ENCODE measurements around the gene CNGB1. TPM values are rescaled to one million over a fixed set of nuclear protein-coding genes. Genes with fewer than 3 reads are reported as not detected.

The CNGB1 gene
- total RNA-seq, 1 experiment from 2014 or later, result not detected

DNA sequence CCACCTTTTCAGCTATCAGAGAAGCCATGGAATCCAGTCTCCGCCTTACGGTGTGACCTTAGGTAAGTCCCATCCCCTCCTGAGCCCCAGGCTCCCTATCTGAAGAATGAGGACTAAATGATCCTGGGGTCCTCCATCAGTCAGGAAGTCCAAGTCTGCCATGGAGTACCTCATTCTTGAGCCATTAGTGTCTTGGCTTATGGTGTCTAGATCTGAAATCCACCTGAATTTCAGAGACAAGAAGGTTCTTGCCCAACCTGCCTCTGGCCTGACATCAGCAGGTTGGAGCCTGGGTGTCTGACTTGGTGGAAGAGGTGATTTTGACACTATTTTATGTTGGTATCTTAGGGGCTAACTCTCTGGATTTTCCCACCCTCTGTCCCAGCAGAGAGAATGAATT lies 47.1 kb downstream of the CNGB1 start (continued):
- TF ChIP-seq, protein P1, sequence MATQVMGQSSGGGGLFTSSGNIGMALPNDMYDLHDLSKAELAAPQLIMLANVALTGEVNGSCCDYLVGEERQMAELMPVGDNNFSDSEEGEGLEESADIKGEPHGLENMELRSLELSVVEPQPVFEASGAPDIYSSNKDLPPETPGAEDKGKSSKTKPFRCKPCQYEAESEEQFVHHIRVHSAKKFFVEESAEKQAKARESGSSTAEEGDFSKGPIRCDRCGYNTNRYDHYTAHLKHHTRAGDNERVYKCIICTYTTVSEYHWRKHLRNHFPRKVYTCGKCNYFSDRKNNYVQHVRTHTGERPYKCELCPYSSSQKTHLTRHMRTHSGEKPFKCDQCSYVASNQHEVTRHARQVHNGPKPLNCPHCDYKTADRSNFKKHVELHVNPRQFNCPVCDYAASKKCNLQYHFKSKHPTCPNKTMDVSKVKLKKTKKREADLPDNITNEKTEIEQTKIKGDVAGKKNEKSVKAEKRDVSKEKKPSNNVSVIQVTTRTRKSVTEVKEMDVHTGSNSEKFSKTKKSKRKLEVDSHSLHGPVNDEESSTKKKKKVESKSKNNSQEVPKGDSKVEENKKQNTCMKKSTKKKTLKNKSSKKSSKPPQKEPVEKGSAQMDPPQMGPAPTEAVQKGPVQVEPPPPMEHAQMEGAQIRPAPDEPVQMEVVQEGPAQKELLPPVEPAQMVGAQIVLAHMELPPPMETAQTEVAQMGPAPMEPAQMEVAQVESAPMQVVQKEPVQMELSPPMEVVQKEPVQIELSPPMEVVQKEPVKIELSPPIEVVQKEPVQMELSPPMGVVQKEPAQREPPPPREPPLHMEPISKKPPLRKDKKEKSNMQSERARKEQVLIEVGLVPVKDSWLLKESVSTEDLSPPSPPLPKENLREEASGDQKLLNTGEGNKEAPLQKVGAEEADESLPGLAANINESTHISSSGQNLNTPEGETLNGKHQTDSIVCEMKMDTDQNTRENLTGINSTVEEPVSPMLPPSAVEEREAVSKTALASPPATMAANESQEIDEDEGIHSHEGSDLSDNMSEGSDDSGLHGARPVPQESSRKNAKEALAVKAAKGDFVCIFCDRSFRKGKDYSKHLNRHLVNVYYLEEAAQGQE (IDR thresholded peaks at IDR 0.05; ENCODE audit: low read depth), result no peak
- TF ChIP-seq CEBPB (IDR thresholded peaks at IDR 0.05; ENCODE audit: low read depth) (no peak), SP1 (IDR thresholded peaks at IDR 0.05; ENCODE audit: low read depth) (no peak), POLR2AphosphoS5 (IDR thresholded peaks at IDR 0.05; ENCODE audit: low read depth, low read length) (no peak), EZH2phosphoT487 (IDR thresholded peaks at IDR 0.05; ENCODE audit: borderline replicate concordance) (no peak), FOSL1 (IDR thresholded peaks at IDR 0.05; ENCODE audit: low read depth) (no peak), ZNF274 (IDR thresholded peaks at IDR 0.05; ENCODE audit: low read depth, low read length) (no peak), EZH2 (IDR thresholded peaks at IDR 0.05) (no peak), EGR1 (IDR thresholded peaks at IDR 0.05; ENCODE audit: low read depth) (no peak), YY1 (IDR thresholded peaks at IDR 0.05; ENCODE audit: extremely low read depth, insufficient replicate concordance, low read depth, low read length) (no peak), ELF1 (IDR thresholded peaks at IDR 0.05; ENCODE audit: borderline replicate concordance, low read depth) (no peak)
- TF ChIP-seq, protein P2, sequence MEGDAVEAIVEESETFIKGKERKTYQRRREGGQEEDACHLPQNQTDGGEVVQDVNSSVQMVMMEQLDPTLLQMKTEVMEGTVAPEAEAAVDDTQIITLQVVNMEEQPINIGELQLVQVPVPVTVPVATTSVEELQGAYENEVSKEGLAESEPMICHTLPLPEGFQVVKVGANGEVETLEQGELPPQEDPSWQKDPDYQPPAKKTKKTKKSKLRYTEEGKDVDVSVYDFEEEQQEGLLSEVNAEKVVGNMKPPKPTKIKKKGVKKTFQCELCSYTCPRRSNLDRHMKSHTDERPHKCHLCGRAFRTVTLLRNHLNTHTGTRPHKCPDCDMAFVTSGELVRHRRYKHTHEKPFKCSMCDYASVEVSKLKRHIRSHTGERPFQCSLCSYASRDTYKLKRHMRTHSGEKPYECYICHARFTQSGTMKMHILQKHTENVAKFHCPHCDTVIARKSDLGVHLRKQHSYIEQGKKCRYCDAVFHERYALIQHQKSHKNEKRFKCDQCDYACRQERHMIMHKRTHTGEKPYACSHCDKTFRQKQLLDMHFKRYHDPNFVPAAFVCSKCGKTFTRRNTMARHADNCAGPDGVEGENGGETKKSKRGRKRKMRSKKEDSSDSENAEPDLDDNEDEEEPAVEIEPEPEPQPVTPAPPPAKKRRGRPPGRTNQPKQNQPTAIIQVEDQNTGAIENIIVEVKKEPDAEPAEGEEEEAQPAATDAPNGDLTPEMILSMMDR (IDR thresholded peaks at IDR 0.05 in 2 of 3, conservative IDR thresholded peaks at IDR 0.05 in 1 of 3; ENCODE audit: borderline replicate concordance in 1 of 3, insufficient read depth in 1 of 3, low read depth in 2 of 3, low read length in 2 of 3), result no peak

All from HCT116 (cell line).